ENCODE data around the gene RAI1.
"Not testable (repeated sequence)": the region's sequence is repeated elsewhere in the genome, so short reads cannot be mapped to it uniquely, and the experiment has no call there.

Gene RAI1

DNA sequence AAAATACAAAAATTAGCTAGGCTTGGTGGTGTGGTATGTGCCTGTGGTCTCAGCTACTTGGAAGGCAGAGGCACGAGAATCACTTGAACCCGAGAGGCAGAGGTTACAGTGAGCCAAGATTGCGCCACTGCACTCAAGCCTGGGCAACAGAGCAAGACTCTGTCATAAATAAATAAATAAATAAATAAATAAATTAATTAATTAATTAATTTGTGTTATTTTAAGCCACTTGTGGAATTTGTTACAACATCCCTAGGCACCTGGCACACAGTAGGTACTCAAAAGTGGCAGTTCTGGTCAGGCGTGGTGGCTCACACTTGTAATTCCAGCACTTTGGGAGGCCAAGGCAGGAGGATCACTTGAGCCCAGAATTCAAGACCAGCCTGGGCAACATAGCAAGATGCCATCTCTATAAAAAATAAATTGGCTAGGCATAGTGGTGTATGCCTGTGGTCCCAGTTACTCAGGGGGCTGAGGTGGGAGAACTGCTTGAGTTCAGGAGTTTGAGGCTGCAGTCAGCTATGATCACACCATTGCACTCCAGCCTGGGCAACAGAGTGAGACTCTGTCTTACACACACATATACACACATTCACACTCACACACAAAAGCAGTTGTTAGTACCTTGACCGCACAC, 3.1 kb upstream of the RAI1 start:
- H3K4me3 ChIP-seq (ENCODE audit: low read depth, low read length); DNase-seq (ENCODE audit: low read depth): not testable (repeated sequence)

- DNase-seq (ENCODE audit: low read depth) = no peak
- H3K4me3 ChIP-seq (ENCODE audit: low read depth, low read length) = no peak overlapping the region
These were observed 2.0 kb upstream of the RAI1 start for GRCh38 chr17:17679243-17679642.

DNA sequence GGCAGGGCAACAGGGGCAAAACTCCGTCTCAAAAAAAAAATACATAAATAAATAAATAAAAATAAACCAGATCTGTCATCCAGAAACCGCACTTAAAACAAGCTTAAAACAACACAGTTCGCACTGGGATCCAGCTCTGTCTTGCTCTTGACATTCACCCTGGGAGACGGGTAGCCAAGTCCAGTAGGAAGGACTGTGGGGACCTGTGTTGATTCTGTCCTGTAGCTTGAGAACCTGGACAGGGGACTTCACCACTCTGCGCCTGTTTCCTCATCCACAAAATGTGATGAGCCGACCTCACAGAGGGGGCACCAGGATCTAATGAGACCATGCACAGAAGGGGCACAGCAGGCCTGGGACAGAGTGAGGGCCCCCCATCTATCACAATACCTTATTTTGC, 1.5 kb upstream of the RAI1 start:
- H3K4me3 ChIP-seq (ENCODE audit: low read depth, low read length) = no peak overlapping the region
- DNase-seq (ENCODE audit: low read depth) = no peak

DNA sequence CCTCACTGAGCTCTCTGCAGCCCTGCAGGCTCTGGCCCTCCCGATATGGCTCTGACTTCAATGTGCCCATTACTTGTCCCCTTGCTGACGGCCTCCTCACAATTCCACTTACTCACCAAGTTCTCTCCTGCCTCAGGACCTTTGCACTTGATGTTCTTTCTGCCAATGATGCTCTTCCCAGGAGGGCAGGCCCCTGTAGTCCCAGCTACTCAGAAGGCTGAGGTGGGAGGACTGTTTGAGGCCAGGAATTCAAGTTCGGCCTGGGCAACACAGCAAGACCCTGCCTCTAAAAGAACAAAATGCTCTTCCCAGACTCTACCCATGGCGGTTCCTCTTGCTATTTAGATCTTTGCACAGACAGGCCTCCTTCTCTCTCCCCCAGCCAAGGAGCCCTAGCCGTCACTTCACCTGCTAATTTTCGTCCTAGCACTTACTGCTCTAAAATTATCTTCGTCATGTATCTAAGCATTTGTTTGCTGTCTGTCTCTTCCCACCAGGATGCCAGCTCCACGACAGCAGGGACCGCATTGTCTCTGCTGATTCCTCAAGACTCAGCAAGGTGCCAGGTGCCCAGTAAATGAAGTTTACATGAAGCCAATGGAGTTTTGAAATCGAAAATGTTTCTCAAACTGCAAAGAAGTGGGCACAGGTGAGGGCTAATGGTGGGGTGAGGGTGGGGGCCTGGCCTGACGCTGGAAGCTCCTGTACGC, 626 bp upstream of the RAI1 start:
- H3K4me3 ChIP-seq (ENCODE audit: low read depth, low read length) = peak overlapping the region; percentile 20
- no peak for DNase-seq (ENCODE audit: low read depth)

DNA sequence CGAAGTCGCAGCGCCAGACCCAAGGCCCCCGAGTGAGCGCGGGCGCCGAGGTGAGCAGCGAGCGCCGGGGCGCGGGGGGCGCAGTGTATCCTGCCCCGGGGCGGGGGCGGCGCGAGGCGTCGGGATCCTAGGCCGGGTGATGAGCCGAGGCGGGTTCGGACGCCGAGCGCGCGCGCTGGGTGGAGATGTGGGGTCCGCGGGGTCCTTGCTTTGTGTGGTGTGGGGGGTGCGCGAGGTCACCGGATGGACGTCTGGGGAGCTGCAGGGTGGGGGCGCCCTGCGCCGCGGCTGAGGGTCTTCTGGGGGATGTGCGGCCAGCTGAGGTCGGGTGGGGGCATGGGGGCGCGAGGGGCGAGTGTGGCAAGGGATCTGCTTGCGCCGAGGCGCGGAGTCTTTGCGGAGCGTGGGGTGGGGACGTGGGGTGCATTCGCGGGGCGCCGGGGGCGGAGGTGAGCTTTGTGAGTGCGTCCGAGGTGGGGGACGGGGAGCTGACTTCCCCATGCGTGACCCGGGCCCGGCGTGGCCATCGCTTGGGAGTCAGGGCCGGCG, 560 bp downstream of the RAI1 start:
- peak overlapping the region; percentile 76 for H3K4me3 ChIP-seq (ENCODE audit: low read depth, low read length)
- no peak for DNase-seq (ENCODE audit: low read depth)

GRCh38 chr17:17682293-17682736, 1.1 kb downstream of the RAI1 start:
- DNase-seq (ENCODE audit: low read depth) = no peak
- H3K4me3 ChIP-seq (ENCODE audit: low read depth, low read length) = peak overlapping the region; percentile 76

GRCh38 chr17:17682737-17683680, 1.8 kb downstream of the RAI1 start:
- peak; percentile 65 for DNase-seq (ENCODE audit: low read depth)
- peak overlapping the region; percentile 76 for H3K4me3 ChIP-seq (ENCODE audit: low read depth, low read length)

GRCh38 chr17:17683710-17684365, 2.6 kb downstream of the RAI1 start:
- no peak for DNase-seq (ENCODE audit: low read depth)
- H3K4me3 ChIP-seq (ENCODE audit: low read depth, low read length) = peak overlapping the region; percentile 76

GRCh38 chr17:17684906-17685774, 3.9 kb downstream of the RAI1 start:
- no peak for DNase-seq (ENCODE audit: low read depth)
- H3K4me3 ChIP-seq (ENCODE audit: low read depth, low read length) = no peak overlapping the region

- peak overlapping the region; percentile 6 for H3K4me3 ChIP-seq (ENCODE audit: low read depth, low read length)
- no peak for DNase-seq (ENCODE audit: low read depth)
These were observed 4.6 kb downstream of the RAI1 start for GRCh38 chr17:17685775-17686291.

- DNase-seq (ENCODE audit: low read depth) = no peak
- no peak overlapping the region for H3K4me3 ChIP-seq (ENCODE audit: low read depth, low read length)
These were observed 8.1 kb downstream of the RAI1 start for GRCh38 chr17:17689312-17689711.

GRCh38 chr17:17690233-17690632, 9.0 kb downstream of the RAI1 start:
- not testable (repeated sequence) for H3K4me3 ChIP-seq (ENCODE audit: low read depth, low read length); DNase-seq (ENCODE audit: low read depth)

GRCh38 chr17:17691468-17692263, 10.4 kb downstream of the RAI1 start:
- DNase-seq (ENCODE audit: low read depth) = no peak
- H3K4me3 ChIP-seq (ENCODE audit: low read depth, low read length) = no peak overlapping the region

GRCh38 chr17:17692353-17693252, 11.3 kb downstream of the RAI1 start:
- no peak overlapping the region for H3K4me3 ChIP-seq (ENCODE audit: low read depth, low read length)
- no peak for DNase-seq (ENCODE audit: low read depth)

- H3K4me3 ChIP-seq (ENCODE audit: low read depth, low read length) = no peak overlapping the region
These were observed 12.3 kb downstream of the RAI1 start for GRCh38 chr17:17693253-17694168.

More at GRCh38 chr17:17693253-17694168, 12.3 kb downstream of the RAI1 start:
- no peak for DNase-seq (ENCODE audit: low read depth)

All from skeletal muscle cell (primary cell).